Measurements from ENCODE around the gene VTA1.
"Not testable (repeated sequence)": the region's sequence is repeated elsewhere in the genome, so short reads cannot be mapped to it uniquely, and the experiment has no call there.

- TF ChIP-seq POLR2A, CTCF (IDR thresholded peaks at IDR 0.05): not testable (repeated sequence)
Measured at GRCh38 chr6:142104820-142105219, 42.2 kb upstream of the VTA1 start.
